ENCODE data around the gene SNAPC2.

GRCh38 chr19:7932930-7933300 is 12.8 kb downstream of the SNAPC2 start:
- TF ChIP-seq CTCF (IDR thresholded peaks at IDR 0.05), result no peak
- TF ChIP-seq POLR2A (IDR thresholded peaks at IDR 0.05), result no peak

Measured in adrenal gland (tissue), 5 donors.